HG03066 (cell line): ENCODE data around the gene EPOP.

Source experiments
- ATAC-seq: cut with Tn5 transposase; IDR thresholded peaks from one replicate; pipeline ENCODE4 v1.9.1; 2021; ENCODE audit warnings: low read depth; ENCODE audit not compliant: unreplicated experiment

EPOP gene

DNA sequence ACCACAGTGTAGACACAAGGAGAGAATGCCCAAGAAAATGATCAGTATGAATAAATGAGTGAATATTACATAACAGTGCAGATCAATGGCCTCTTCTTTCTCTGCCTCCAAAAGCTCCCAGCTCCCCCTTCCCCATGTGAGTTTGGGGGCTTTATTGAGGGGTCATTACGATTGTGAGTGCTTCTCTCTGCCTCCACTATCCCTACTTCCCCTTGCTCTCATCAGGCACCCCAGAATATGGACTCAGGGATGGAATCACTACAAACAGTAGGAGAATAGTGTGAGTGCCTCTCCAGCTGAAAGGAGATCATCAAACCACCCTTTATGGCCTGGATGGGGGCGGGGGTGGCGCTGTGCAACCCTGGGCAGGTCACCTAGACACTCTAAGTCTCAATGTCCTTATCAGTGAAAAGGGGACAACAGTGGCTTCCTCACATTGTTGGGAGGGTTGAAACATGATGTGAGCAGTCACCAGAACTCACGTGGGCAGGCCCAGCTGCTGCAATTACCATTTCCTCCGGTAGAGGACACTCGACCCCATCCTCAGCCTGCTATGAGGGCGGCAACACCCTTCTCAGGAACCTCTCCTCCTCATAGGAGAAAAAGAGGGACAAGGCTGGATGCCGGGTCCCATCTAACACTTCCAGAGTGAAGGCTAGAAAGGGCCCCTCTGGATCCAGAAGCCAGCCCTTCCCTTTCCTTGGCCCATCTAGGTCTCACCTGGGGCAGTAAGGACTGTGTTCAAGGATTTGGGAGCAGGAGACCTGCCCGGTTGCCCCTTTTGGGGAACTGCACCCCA is 2.1 kb upstream of the EPOP start:
- ATAC-seq, result no peak

DNA sequence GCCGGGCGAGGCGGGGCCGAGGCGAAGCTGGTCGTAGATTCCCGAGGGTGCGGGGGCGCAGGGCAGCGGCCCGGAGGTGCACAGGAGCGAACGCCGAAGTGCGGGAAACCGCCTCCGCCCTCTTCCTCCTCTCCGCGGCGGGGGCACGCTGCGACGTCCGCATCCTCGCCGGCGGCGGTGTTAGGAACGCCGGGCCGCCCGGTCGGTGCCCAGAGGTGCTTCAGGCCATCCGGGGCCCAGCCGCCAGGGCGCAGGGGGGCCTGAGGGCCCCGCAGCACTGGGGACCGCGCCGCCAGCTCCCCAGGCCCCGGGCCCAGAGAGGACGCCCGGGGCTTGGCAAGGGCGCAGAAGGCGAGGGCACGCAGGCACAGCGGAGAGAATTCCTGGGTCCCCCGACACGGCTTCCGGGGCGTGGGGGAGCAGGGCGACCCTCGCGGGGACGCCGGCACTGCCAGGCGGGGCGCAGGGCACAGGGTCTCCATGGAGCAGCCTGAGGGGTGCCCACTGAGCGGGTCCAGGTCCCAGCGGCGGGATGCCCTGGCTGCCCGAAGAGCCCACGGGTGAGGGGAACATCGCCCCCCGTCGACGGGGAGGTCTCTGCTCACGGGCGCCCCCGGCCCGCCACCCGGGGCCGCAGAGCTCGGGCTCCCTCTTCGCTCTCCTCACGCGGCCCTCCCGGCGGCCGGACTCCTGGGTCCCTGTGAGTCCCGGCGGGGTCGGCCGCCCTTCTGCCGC is 576 bp downstream of the EPOP start:
- ATAC-seq, result peak; percentile 11

DNA sequence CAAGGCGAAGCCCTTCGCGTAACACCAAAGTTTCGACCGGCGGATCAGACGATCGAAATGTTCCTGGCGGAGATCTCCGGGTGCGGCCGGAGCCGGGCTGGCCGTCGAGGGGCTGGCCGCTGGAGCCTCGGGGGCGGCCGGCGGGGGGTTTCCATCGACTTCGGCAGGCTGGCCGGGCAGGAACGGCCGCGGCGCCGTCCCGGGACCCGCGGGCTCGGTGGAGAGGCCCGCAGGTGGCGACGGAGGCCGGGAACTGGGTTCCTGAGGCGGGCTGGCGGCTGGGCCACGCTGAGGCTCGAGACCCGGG is 1.1 kb downstream of the EPOP start:
- ATAC-seq, result no peak

DNA sequence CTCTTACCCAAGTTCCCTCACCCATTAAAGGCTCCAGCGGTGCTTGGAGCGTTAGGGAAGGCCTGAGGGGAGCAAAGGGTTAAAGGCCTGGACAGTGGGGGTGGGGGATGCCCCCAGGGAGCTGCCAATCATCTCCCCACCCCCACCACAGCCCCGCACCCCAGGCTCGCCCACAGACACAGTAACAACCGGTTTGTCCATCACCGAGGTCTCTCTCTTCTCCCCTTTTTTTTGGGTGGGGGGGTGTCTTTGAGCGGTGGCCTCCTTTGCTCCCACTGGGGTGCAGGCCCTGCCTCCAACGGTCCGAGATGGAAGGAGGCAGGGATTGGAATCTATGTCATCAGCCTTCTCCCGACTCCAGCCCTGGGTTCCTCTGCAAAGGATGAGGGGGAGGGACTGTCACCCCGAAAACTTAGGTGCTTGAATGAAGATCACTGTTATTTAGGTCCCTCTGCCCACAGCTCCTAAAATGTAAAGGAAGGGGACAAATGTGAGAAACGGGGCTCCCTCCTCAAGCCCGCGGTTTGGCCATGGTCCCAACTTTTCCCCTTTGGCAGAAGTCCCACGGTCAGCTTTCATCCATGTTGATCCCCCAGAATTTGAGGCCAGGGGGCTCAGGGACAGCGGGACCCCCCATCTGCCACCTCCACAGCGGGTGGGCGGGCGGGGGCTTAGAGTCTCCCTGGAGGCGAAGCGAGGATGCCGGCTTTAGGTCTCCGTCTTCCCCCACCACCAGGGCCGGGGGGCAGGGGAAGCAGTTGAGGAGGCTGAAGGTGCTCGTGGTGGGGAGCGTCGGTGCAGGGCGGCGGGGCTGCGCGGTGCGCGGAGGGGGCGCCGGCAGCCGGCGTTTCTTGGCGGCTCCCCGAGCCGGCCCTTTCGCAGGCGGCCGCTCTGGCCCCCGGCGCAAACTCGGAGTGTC is 1.7 kb downstream of the EPOP start:
- no peak for ATAC-seq

DNA sequence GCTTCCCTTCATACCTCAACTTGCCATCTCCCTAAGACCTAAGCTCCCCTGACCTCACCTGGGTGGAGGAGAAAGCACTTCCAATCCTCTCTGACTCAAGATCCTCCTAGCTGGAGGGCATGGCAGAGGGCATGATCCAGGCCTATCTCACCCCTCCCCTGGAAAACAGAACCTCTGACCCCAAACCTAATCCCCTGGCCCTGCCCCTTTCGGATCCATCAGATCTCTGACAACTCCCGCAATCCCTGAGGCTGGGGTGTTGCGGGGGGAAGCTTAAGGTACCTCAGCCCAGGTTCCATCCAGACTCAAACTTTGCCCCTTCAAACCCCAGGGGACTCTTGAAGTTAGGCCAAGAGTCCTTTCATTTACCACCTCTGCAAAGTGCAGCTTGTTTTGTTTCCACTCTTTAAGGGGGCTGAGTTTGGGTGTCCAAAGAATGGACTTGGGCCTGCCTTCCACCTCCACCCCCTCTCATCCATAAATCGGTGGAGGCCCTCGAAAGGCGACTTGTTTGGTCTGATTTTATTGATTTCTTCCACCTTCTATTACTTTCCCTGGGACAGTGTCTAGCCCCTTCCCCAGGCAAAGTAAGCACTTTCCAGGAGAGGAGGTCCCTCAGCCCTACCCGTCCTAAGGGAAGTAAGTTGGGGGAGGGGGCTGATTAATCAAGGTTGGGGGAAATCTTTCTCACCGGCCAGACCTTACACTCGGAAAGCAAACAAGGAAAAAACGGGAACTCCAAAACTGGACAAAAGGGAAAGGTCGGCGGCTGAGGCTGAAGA is 2.6 kb downstream of the EPOP start:
- no peak for ATAC-seq

- ATAC-seq, result no peak
Measured at GRCh38 chr17:38669520-38669919, 5.2 kb downstream of the EPOP start.

- no peak for ATAC-seq
Measured at GRCh38 chr17:38667787-38668122, 7.0 kb downstream of the EPOP start.

GRCh38 chr17:38667099-38667786 is 7.5 kb downstream of the EPOP start:
- no peak for ATAC-seq

GRCh38 chr17:38663964-38664644 is 10.7 kb downstream of the EPOP start:
- no peak for ATAC-seq

DNA sequence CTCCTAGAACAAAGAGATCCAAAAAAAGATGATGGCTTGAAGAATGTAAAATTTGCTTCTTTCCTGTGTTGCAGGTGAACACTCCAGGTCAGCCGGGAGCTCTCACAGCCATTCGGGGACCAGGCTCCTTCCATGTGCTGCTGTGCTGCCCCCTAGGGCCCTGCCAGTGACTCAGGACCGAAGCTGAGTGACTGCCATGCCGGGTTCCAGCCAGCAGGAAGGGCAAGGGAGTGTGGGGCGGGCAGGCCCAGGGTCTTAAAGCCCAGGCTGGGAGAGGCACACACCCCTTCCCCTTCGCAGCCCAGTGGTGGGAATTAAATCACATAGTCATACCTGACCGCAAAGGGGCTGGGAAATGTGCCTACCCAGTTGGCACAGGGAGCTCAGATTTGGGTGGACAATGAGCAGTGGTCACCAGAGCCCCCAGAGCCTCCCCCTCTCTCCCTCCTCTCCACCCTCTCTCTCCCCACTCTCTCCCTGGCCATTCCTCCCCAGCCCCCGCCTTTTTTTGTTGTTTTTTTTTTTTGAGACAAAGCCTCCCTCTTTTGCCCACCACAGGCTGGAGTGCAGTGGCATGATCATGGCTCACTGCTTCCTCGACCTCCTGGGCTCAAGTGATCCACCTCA is 11.5 kb downstream of the EPOP start:
- ATAC-seq, result no peak

DNA sequence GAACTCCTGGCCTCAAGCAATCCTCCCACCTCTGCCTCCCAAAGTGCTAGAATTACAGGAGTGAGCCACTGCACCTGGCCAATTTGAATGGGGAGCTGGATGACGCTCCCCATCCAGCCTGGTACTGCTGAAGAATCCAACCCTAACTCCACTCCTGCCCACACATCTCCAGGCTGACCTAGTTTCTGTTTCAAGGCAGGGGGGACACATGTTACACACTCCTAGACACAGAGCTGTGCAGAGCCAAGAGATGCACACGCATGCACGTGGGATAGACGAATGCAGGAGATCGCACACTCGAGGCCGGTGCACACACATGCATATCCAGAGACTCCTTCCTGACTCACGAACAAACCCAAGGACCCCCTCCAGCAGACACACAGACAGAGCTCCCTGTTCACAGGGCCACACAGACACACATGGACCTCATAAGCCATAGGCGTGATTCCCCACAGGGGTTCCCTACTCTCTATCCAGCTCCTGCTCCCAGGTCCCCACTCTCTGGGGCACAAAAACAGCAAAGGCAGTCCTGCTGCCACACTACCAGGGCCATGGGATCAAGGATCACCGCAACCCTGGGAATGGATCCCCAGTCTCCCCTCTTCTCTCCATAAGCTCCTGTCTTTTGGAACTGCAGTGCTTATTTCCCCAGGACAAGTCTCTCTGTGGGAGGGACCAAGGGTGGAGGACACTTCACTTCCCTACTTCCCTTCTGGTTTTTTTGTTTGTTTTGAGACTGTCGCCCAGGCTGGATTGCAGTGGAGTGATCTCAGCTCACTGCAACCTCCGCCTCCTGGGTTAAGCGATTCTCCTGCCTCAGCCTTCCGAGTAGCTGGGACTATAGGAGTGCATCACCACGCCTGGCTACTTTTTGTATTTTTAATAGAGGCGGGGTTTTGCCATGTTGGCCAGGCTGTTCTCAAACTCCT is 14.4 kb downstream of the EPOP start:
- no peak for ATAC-seq

DNA sequence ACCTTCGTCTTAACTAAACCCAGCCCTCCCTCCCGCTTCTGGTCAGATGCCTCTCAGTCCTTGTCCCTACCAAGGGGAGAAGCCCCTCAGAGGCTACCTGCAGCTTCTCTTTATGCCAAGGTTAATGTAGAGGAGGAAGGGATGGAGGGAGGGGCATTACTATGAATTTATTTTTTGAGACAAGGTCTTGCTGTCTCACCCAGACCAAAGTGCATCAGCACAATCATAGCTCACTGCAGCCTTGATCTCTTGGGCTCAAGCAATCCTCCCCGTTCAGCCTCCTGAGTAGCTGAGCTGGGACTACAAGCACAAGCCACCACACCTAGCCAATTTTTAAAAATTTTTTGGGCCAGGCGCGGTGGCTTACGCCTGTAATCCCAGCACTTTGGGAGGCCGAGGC is 15.3 kb downstream of the EPOP start:
- ATAC-seq, result no peak

DNA sequence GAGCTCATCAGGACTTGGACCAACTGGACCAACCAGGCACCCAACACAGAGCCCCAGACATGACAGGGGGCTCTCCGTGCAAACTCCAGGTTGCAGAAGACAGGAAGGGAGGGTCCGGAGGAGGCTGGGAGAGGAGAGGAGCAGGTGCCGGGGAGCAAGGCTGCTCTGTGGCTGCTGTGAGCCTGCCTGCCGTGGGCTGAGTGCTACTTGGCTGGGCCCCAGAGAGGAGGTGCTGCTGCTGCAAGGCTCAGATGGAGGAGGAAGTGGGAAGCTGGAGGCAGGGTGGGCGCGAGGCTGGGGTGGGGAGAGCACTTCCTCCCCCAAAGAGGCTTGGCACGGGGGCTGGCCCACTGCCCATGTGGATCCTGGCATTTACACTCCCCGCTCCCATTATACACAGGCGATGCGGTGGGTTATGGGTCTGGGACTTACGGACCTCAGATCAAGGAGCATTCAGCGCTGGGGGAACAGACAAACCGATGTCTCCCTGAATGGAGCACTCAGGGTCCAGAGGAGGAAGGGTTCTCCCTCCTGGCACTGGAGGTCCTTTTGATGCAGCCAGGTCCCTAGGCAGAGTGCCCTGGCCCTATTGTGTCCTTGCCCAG is 15.9 kb downstream of the EPOP start:
- no peak for ATAC-seq

DNA sequence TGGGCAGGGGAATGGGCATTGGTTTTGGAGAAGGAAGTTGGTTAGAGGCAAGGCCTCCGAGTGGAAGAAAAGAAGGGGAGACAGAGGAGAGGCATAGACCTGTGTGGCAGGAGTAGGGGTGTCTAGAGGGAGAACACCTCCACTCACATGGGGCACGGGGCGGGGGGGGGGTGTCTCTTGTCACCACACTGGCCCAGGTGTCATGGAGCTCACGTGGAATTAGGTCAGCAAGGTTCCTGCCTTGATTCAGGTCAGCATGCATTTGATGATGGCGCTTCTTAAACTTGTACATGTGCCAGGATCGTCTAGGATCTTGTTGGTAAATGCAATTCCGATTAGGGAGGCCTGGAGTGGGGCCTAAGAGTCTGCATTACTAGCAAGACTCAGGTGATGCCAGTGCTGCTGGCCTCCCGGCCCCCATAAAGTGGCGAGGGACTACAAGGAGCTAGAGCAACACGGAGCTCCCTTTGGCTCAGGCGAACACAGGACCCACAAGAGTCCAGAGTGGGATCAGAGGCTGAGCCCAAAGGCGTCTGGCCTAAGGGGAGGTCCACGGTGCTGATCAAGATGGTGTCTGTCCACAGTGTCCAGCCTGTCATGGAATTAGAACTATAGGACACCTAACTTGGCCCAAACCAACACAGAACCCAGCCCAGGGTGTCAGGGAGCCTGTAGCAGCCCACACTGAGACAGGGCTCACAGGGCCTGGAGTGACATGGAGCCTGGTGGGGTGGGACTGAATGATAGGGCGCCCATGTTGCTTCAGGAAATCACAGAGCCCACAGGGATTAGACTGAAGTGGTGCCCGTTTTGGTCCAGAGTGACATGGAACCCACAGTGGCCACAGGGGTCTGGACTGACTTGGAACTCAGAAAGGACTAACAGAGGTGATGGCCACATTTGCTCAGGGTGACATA is 16.7 kb downstream of the EPOP start:
- no peak for ATAC-seq

DNA sequence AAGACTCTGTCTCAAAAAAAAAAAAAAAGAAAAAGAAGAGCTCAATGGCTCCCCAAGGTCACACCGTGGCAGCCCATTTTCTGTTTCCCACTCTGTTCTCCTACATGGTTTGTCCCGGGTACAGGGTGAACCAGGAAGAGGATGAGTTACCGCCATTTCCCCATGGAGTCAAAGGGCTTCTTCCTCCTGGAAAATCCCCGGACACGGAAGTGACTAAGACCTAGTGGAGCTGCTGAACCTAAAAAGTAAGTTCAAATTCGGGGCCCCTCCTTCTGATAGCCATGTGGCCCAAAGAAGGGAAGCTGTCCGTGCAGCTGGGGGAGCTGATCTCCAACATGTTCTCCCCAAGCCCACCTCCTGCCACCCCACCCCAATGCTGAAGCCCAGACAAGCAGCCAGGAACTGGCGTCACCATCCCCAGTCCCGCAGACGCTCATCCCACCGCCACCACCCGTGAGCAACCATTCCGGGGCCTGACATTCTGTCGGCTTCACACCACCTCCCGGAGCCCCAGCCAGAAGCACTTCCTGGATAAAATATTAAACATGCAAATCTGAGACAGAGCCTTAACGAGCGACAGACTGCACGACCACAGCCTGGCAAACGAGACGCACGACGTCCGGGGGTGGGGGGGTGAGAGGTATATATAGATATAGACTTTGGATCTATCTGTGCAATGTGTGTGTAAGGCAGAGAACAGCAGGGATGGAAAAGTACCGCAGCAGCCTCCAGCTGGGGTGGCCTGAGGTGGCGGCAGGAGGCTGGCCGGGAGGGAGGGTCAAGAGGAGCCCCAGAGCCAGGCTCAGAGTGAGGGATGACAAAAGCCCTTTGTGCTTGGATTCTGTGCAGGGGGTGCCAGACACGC is 17.6 kb downstream of the EPOP start:
- ATAC-seq, result no peak
